GM12801 (cell line): Measurements from ENCODE around the gene FGFR3.

ENCODE experiments used
- CTCF ChIP-seq: IDR thresholded peaks from one replicate; pipeline ENCODE4 v1.5.1; 2011; ENCODE audit warnings: control low read depth; ENCODE audit not compliant: insufficient read length; ENCODE audit errors: extremely low read depth

The FGFR3 gene

DNA sequence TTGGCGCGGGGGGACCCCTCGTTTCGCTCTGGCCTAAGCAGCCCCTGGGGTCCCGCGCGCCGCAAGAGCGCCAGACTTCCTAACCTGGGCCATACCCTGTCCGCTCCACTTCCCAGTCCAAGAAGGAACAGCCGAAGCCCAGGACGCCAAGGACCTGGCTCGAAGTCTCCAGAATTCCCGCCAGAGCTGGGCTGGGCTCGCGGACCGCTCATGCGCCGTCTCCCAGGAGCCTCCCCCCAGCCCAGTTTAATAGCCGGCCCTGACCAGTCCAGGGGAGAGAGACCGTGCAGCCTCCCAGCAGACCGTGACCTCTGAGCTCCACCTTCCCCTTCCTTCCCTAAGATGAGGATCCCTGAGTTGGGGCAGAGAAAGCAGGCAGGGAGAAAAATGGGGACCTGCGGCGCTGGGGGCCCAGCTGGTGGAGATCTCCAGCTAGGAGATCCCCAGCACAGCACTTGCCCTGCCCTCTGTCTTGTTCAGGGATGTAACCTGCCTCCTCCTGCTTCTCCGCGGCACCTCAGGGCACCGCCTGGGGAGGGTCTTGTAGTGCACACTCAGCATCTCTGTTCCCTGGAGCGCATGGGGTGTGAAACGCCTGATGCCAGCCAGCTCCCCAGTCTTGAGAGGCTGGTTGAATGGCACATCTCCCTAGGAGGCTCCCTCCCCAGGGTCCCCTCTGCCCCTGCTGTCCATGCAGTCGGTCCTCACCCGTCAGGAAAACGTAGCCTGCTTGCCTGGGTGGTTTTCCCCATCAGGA, 64.0 kb downstream of the FGFR3 start:
- TF ChIP-seq CTCF = no peak

DNA sequence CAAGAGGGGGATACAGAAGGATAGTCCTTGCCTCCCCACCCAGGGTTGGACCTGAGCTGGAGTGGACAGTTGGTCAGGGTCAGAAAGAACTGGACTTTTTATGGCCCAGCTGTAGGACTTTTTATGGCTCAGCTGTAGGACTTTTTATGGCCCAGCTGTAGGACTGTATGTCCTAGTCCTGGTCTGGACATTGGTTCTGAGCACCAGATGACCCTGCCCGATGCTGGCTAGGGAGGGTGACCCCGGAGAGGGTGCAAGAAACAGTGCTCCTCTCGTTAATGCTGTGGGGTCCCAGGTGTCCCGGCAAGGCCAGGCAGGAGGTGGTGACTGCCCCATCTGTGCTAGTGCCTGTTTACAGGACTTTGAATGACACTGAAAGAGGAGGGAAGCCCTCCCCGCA, 64.8 kb downstream of the FGFR3 start:
- TF ChIP-seq CTCF = no peak
